Measurements from ENCODE around the gene DNMBP.
"Not testable (repeated sequence)": the region's sequence is repeated elsewhere in the genome, so short reads cannot be mapped to it uniquely, and the experiment has no call there.

DNMBP gene

GRCh38 chr10:99913831-99914235 is 95.9 kb downstream of the DNMBP start:
- DNase-seq (ENCODE audit: low spot score): no peak

- no peak for DNase-seq (ENCODE audit: low spot score)
Measured at GRCh38 chr10:99912041-99912440, 97.7 kb downstream of the DNMBP start.

DNA sequence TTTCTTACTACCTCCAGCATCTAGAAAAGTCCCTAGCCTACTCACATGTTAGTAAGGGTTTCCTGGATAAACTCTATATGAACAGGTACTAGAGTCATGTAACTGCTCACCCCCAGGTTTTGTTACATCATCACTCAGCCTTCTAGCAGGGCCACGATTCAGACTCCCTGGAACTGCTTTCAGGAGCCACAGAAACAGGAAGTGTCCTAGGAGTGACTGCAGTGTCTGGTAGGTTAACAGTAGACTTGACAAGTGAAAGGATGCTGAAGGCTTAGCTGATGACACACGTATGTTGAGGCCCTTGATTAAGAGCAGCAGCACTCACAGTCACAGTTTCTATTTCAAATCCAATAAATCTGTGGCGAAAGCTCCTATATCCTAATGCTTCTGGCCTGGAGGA is 101.2 kb downstream of the DNMBP start:
- no peak for DNase-seq (ENCODE audit: low spot score)

- DNase-seq (ENCODE audit: low spot score): no peak
Measured at GRCh38 chr10:99906470-99906869, 103.3 kb downstream of the DNMBP start.

DNA sequence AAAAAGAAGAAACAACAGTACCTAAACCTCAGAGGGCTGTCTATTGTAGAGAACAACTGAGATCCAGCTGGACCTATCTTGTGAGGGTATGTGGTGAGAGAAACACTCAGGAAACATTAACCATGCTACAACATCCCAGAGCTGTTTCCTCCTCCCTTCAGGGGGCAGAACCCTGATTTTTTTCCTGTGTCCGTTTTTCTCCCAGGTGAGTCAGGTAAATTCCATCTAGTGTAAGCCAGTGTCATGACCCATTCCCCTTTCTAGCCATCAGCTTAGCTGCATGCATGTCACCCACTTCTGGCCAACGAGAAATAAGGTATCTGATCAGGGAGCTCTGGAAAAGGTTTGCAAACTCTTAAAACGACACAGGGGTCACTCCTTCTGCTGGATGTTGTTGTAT is 103.8 kb downstream of the DNMBP start:
- DNase-seq (ENCODE audit: low spot score): no peak

- DNase-seq (ENCODE audit: low spot score): no peak
Measured at GRCh38 chr10:99895867-99896266, 113.9 kb downstream of the DNMBP start.

DNA sequence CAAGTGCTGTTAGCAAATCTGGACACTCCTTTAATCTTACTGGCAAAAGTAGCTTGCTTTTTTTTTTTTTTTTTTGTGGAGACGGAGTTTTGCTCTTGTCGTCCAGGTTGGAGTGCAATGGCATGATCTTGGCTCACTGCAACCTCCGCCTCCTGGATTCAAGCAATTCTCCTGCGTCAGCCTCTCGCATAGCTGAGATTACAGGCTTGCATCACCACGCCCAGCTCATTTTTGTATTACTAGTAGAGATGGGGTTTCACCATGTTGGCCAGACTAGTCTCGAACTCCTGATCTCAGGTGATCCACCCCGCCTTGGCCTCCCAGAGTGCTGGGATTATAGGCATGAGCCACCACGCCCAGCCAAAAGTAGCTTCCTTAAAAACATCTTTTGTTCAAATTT is 114.7 kb downstream of the DNMBP start:
- not testable (repeated sequence) for DNase-seq (ENCODE audit: low spot score)

GRCh38 chr10:99894613-99895012 is 115.1 kb downstream of the DNMBP start:
- DNase-seq (ENCODE audit: low spot score): no peak

DNA sequence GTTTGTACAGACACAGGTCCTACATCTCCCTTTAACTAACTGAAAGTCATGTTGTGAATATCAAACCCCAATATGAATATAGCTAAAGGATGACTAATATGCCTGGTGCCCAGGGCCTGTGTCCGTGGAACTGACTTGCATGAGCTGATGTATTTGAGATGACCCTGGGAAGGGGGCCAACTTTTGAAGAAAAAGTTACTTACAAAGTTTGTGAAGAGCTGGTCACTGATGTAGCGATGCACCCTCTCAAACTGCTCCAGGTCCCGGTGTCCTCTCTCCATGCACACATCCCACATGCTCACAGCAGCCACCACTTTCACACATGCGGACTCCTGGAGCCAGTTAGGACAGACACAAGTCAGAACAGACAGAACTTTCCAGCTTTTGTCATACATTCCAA is 121.1 kb downstream of the DNMBP start:
- DNase-seq (ENCODE audit: low spot score): no peak

DNA sequence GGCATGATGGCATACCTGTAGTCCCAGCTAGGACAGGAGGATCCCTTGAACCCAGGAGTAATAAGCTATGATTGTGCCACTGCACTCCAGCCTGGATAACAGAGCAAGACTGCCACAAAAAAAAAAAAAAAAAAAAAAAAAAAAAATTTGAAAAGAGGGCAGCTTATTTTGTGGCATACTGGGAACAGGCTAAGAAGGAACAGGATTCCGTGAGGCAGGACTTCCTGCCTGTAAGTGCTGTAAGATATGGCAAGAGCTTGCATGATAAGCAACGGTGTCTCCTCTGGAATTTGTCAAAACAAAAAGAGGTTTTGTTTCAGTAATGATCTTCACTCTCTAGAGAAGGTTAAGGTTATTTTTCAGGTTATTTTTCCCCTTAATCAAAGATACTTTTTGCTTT is 126.2 kb downstream of the DNMBP start:
- no peak for DNase-seq (ENCODE audit: low spot score)

DNA sequence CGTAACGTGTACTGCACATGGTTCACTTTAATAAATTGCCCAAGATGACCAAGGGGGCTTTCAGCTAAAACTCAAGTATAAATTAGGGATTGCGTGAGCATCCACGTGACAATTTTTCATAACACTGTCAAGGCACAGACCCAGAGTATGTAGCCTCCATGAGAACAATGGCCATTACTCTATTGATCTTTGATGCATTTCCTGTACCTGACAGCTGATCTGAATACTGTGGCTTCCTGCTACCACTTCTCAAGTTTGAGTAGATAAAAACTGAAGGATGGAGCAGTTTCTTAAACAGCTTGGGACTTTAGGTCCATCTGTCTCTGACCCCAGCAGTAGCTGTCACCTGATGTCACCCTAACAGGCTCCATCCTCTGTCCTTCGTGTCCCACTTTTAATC is 128.4 kb downstream of the DNMBP start:
- DNase-seq (ENCODE audit: low spot score): no peak

GRCh38 chr10:99880080-99880835 is 129.5 kb downstream of the DNMBP start:
- no peak for DNase-seq (ENCODE audit: low spot score)

- no peak for DNase-seq (ENCODE audit: low spot score)
Measured at GRCh38 chr10:99875473-99875872, 134.3 kb downstream of the DNMBP start.

GRCh38 chr10:99874341-99875085 is 135.2 kb downstream of the DNMBP start:
- DNase-seq (ENCODE audit: low spot score): no peak

GRCh38 chr10:99873846-99874245 is 135.9 kb downstream of the DNMBP start:
- no peak for DNase-seq (ENCODE audit: low spot score)

GRCh38 chr10:99872367-99873162 is 137.2 kb downstream of the DNMBP start:
- DNase-seq (ENCODE audit: low spot score): no peak

DNA sequence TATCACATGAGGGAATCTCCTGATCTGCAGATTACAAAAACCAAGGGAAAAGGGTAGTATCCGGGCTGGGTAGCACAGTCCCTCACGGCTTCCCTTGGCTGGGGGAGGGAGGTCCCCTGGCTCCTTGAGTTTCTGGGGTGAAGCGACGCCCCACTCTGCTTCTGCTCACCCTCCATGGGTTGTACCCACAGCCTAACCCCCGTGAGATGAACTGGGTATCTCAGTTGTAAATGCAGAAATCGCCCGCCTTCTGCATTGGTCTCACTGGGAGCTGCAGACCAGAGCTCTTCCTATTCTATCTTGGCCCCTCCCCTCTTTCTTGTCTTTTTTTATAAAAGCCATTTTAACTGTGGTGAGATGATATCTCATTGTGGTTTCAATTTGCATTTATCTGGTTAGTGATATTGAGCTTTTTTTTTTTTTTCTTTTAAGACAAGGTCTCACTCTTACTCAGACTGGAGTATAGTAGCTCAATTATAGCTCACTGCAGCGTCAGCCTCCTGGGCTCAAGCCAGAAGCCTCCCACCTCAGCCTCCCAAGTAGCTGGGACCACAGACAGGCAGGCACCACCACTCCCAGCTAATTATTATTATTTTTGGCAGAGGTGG is 139.5 kb downstream of the DNMBP start:
- peak; percentile 44 for DNase-seq (ENCODE audit: low spot score)

- DNase-seq (ENCODE audit: low spot score): no peak
Measured at GRCh38 chr10:99869581-99870122, 140.1 kb downstream of the DNMBP start.

GRCh38 chr10:99867250-99867649 is 142.5 kb downstream of the DNMBP start:
- DNase-seq (ENCODE audit: low spot score): not testable (repeated sequence)

- DNase-seq (ENCODE audit: low spot score): not testable (repeated sequence)
Measured at GRCh38 chr10:99863535-99864240, 146.1 kb downstream of the DNMBP start.

DNA sequence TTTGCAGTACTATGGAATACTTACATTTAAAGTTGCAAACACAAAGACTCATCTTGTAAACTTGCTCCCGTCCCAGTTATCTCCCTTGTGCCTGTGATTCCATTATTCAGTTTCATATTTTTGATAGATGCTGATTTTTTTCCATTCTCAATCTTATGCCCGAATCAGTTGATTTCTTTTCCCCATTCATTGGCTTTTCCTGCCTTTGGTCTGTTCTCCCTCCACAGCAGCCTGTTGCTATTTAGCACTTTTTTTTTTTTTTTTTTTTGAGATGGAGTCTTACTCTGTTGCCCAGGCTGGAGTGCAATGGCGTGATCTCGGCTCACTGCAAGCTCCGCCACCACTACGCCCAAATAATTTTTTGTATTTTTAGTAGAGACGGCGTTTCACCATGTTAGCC is 149.3 kb downstream of the DNMBP start:
- DNase-seq (ENCODE audit: low spot score): no peak
